ENCODE results near the gene KCNH6. TPM values are rescaled to one million over a fixed set of nuclear protein-coding genes. Genes with fewer than 3 reads are reported as not detected.

The KCNH6 gene
- total and polyA plus RNA-seq, 9 of the 15 experiments (the other 6 are each of a cell fraction or from before 2014, with no cell fraction given) = not detected

DNA sequence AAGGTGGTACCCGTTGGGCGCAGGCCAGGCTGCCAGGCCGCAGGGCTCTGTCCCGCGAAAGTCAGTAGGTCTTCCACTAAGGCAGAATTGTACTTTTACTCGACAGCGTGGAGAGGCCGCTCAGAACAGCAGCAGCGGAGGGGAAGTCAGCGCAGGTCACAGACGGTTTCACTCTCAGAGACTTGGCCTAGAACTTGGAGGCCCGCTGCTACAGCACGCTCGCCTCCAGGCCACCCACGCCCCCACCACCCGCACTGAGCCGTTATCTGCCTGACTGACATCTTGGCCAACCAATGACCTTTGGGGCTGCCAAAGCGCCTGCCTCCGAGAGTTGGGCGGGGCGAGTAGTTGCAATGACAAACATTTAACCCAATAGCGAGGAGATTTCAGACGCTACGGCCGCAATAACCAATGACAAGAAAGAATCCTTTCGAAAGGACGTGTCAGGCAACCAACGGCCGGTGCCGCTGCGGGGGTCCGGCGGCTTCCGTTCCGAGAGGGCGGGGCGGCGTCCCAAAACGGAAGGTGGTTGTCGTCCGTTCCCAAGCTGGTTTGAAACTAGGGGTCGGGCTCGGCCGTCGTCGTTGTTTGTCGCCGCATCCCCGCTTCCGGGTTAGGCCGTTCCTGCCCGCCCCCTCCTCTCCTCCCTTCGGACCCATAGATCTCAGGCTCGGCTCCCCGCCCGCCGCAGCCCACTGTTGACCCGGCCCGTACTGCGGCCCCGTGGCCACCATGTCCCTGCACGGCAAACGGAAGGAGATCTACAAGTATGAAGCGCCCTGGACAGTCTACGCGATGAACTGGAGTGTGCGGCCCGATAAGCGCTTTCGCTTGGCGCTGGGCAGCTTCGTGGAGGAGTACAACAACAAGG is 27.0 kb downstream of the KCNH6 start, which contains the start of gene DCAF7 (continued):
- TF ChIP-seq, protein P1, sequence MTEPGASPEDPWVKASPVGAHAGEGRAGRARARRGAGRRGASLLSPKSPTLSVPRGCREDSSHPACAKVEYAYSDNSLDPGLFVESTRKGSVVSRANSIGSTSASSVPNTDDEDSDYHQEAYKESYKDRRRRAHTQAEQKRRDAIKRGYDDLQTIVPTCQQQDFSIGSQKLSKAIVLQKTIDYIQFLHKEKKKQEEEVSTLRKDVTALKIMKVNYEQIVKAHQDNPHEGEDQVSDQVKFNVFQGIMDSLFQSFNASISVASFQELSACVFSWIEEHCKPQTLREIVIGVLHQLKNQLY (CRISPR knock-in tag; conservative IDR thresholded peaks at IDR 0.05) = no peak
- peak; percentile 20; the same call in 1 of the 2 replicates for TF ChIP-seq ZBED1 (IDR thresholded peaks at IDR 0.05)
- peak; percentile 85 for TF ChIP-seq MYC (IDR thresholded peaks at IDR 0.05; ENCODE audit: low read depth, low read length)
- peak; percentile 72; the same call in 1 of the 2 replicates for TF ChIP-seq MYC (CRISPR knock-in tag; IDR thresholded peaks at IDR 0.05; ENCODE audit: borderline replicate concordance, low read depth)
- TF ChIP-seq HMGN3 (IDR thresholded peaks at IDR 0.05; ENCODE audit: borderline replicate concordance, extremely low read depth, insufficient read length, low read depth, low read length) = no peak
- TF ChIP-seq TAF9B (IDR thresholded peaks at IDR 0.05; ENCODE audit: partially characterized antibody) = peak; percentile 52
- no peak for TF ChIP-seq PHB2 (IDR thresholded peaks at IDR 0.05; ENCODE audit: low read depth)
- TF ChIP-seq ZNF644 (tag; IDR thresholded peaks at IDR 0.05; ENCODE audit: low read depth) = no peak
- TF ChIP-seq FOXA1 (IDR thresholded peaks at IDR 0.05; ENCODE audit: borderline replicate concordance) = no peak
- TF ChIP-seq SRSF3 (IDR thresholded peaks at IDR 0.05; ENCODE audit: insufficient read depth, low read length) = 0 out of 2 replicates have a peak, but pooled peaks have one; percentile 55
- 0 out of 2 replicates have a peak, but pooled peaks have one; percentile 25 for TF ChIP-seq XRCC5 (IDR thresholded peaks at IDR 0.05; ENCODE audit: low read depth, low read length)
- no peak for TF ChIP-seq RBM15 (IDR thresholded peaks at IDR 0.05; ENCODE audit: insufficient read depth, low read length)
- TF ChIP-seq POU5F1 (IDR thresholded peaks at IDR 0.05; ENCODE audit: borderline replicate concordance, low read depth, low read length, partially characterized antibody) = no peak
- no peak for TF ChIP-seq ZNF274 (IDR thresholded peaks at IDR 0.05; ENCODE audit: borderline replicate concordance, low read depth, low read length)
- no peak for TF ChIP-seq JUN (IDR thresholded peaks at IDR 0.05; ENCODE audit: borderline replicate concordance, low read depth, low read length)
- TF ChIP-seq JUN (CRISPR knock-in tag; IDR thresholded peaks at IDR 0.05; ENCODE audit: borderline replicate concordance) = no peak; the same call in 1 of the 2 replicates
- TF ChIP-seq, protein P2, sequence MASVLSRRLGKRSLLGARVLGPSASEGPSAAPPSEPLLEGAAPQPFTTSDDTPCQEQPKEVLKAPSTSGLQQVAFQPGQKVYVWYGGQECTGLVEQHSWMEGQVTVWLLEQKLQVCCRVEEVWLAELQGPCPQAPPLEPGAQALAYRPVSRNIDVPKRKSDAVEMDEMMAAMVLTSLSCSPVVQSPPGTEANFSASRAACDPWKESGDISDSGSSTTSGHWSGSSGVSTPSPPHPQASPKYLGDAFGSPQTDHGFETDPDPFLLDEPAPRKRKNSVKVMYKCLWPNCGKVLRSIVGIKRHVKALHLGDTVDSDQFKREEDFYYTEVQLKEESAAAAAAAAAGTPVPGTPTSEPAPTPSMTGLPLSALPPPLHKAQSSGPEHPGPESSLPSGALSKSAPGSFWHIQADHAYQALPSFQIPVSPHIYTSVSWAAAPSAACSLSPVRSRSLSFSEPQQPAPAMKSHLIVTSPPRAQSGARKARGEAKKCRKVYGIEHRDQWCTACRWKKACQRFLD (CRISPR knock-in tag; IDR thresholded peaks at IDR 0.05) = peak; percentile 65; the same call in 1 of the 2 replicates
- no peak for TF ChIP-seq CCAR2 (IDR thresholded peaks at IDR 0.05; ENCODE audit: low read depth, low read length)
- TF ChIP-seq, protein P3, sequence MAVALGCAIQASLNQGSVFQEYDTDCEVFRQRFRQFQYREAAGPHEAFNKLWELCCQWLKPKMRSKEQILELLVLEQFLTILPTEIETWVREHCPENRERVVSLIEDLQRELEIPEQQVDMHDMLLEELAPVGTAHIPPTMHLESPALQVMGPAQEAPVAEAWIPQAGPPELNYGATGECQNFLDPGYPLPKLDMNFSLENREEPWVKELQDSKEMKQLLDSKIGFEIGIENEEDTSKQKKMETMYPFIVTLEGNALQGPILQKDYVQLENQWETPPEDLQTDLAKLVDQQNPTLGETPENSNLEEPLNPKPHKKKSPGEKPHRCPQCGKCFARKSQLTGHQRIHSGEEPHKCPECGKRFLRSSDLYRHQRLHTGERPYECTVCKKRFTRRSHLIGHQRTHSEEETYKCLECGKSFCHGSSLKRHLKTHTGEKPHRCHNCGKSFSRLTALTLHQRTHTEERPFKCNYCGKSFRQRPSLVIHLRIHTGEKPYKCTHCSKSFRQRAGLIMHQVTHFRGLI (CRISPR knock-in tag; IDR thresholded peaks at IDR 0.05) = no peak
- TF ChIP-seq ZBTB17 (CRISPR knock-in tag; IDR thresholded peaks at IDR 0.05) = no peak
- TF ChIP-seq ZC3H4 (CRISPR knock-in tag; IDR thresholded peaks at IDR 0.05; ENCODE audit: borderline replicate concordance) = 0 out of 2 replicates have a peak, but pooled peaks have one; percentile 4
- peak; percentile 81 for TF ChIP-seq SUPT5H (IDR thresholded peaks at IDR 0.05)
- no peak for TF ChIP-seq DMBX1 (CRISPR knock-in tag; IDR thresholded peaks at IDR 0.05; ENCODE audit: borderline replicate concordance)
- TF ChIP-seq RBM39 (optimal IDR thresholded peaks at IDR 0.05; ENCODE audit: low read depth, low read length) = no peak
- TF ChIP-seq HNRNPUL1 (IDR thresholded peaks at IDR 0.05; ENCODE audit: low read length) = no peak
